ACC112 (cell line): ENCODE measurements around the gene RAB31.

Source experiments
- H2AFZ ChIP-seq: fragments of 200-600 bp; sonication (generic); one replicate; pipeline ENCODE4 v1.6.0; 2017; ENCODE audit warnings: antibody characterized with exemption, low read length; ENCODE audit not compliant: unreplicated experiment
- H3K27ac ChIP-seq: fragments of 200-600 bp; sonication (generic); 2 replicates; pipeline ENCODE4 v1.5.1; 2014; ENCODE audit warnings: low read depth, mild to moderate bottlenecking, antibody characterized with exemption, low read length, moderate library complexity
- H3K27me3 ChIP-seq: fragments of 200-600 bp; sonication (generic); 2 replicates; pipeline ENCODE4 v1.6.1; 2014; ENCODE audit warnings: mild to moderate bottlenecking, antibody characterized with exemption, low read length, moderate library complexity, mixed read lengths; ENCODE audit not compliant: insufficient read depth
- H3K36me3 ChIP-seq: fragments of 200-600 bp; sonication (generic); 2 replicates; pipeline ENCODE4 v1.6.1; 2016; ENCODE audit warnings: mild to moderate bottlenecking, antibody characterized with exemption, low read length, moderate library complexity, mixed read lengths; ENCODE audit not compliant: insufficient read depth
- H3K4me1 ChIP-seq: fragments of 200-600 bp; sonication (generic); one replicate; pipeline ENCODE4 v1.6.1; 2016; ENCODE audit warnings: low read length, mixed read lengths; ENCODE audit not compliant: insufficient read depth, unreplicated experiment, control insufficient read depth
- H3K4me3 ChIP-seq: fragments of 200-600 bp; sonication (generic); 2 replicates; pipeline ENCODE4 v1.5.1; 2014; ENCODE audit warnings: mild to moderate bottlenecking, low read depth, low read length
- H3K79me2 ChIP-seq: fragments of 200-600 bp; sonication (generic); one replicate; pipeline ENCODE4 v1.6.0; 2016; ENCODE audit warnings: low read length; ENCODE audit not compliant: control insufficient read depth, unreplicated experiment, insufficient read depth

Gene RAB31

DNA sequence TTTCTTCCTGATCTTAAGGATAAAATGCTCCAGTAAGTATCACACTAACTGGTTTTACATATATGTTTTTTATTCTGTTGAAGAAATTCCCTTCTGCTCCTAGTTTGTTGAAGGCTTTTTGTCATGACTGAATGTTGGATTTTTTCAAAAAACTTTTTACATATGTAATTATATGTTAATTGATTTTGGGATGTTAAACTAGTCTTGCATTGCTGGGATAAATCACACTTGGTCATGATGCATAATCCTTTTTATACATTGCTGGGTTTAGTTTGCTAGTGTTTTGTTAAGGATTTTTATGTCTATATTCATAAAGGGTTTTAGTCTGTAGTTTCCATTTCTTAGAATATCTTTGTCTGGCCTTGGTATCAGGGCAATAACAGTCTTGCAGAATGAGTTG, 112.0 kb downstream of the RAB31 start:
- H3K27ac ChIP-seq = no peak overlapping the region
- H3K36me3 ChIP-seq = peaks cover 36% of the 10 kb centered on the region
- peaks cover 16% of the 10 kb centered on the region for H3K4me1 ChIP-seq
- peaks cover 7% of the 10 kb centered on the region for H3K79me2 ChIP-seq
- no peak overlapping the region for H2AFZ ChIP-seq
- no peak overlapping the region for H3K4me3 ChIP-seq
- H3K27me3 ChIP-seq = no peaks in the 10 kb centered on the region

- no peak overlapping the region for H2AFZ ChIP-seq
- H3K27me3 ChIP-seq = no peaks in the 10 kb centered on the region
- H3K27ac ChIP-seq = no peak overlapping the region
- H3K4me1 ChIP-seq = peaks cover 22% of the 10 kb centered on the region
- peaks cover 7% of the 10 kb centered on the region for H3K79me2 ChIP-seq
- peaks cover 36% of the 10 kb centered on the region for H3K36me3 ChIP-seq
- H3K4me3 ChIP-seq = no peak overlapping the region
Measured at GRCh38 chr18:9820719-9821118, 112.6 kb downstream of the RAB31 start.

GRCh38 chr18:9822587-9823185, 114.6 kb downstream of the RAB31 start:
- Histone ChIP-seq H3K27ac (no peak overlapping the region), H2AFZ (no peak overlapping the region), H3K27me3 (no peaks in the 10 kb centered on the region), H3K79me2 (peaks cover 7% of the 10 kb centered on the region), H3K36me3 (peaks cover 18% of the 10 kb centered on the region), H3K4me3 (no peak overlapping the region), H3K4me1 (peaks cover 39% of the 10 kb centered on the region)

DNA sequence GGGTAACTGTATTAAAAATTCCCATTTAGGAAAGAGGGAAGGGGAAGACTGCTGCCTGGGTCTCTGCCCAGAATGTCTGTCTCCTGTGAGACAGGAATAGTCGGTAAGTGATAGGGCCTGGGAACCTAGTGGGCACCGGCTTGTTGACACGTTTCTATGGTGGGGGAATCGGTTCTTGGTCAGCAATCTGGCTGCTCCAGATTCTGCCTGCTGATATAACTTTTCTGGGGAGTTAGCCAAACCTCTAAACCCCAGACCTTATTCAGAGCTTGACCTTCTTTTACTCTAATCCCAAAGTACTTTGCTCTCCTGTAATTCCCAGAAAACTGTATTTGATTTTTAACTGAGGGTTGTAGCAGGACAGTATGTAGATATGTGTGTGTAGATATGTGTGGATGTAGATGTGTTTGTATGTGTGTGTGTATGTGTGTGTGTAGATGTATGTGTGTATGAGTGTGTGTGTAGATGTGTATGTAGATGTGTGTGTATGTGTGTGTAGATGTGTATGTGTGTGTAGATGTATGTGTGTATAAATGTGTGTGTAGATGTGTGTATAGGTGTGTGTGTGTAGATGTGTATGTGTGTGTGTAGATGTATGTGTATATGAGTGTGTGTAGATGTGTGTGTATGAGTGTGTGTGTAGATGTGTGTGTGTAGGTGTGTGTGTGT, 115.8 kb downstream of the RAB31 start:
- H3K4me3 ChIP-seq = no peak overlapping the region
- H3K27ac ChIP-seq = peak overlapping the region; percentile 95
- peaks cover 6% of the 10 kb centered on the region for H3K36me3 ChIP-seq
- H3K79me2 ChIP-seq = peaks cover 7% of the 10 kb centered on the region
- no peak overlapping the region for H2AFZ ChIP-seq
- H3K4me1 ChIP-seq = peaks cover 49% of the 10 kb centered on the region
- H3K27me3 ChIP-seq = no peaks in the 10 kb centered on the region

DNA sequence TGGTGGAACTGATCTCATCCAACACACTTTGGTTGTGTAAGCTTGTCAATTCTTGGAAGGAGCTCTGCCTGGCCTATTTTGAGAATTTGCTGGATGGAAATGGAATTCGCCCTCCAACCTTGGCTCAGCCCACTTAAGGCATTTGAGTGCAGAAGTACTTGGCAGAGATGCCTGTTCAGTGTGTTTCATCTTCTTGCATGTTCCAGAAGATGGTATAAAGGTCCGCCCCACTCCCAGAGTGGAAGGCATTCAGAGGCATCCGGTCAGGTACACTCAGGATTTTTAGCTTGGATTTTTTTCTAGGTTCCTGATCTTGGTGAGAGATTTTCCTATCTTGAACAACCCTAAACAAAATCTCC, 116.4 kb downstream of the RAB31 start:
- H3K4me3 ChIP-seq = no peak overlapping the region
- peaks cover 53% of the 10 kb centered on the region for H3K4me1 ChIP-seq
- 0 out of 2 replicates have a peak, but pooled peaks cover 3% of the 10 kb centered on the region for H3K36me3 ChIP-seq
- H3K27ac ChIP-seq = peak overlapping the region; percentile 95
- H3K79me2 ChIP-seq = peaks cover 10% of the 10 kb centered on the region
- H3K27me3 ChIP-seq = no peaks in the 10 kb centered on the region
- H2AFZ ChIP-seq = no peak overlapping the region

GRCh38 chr18:9824952-9825371, 116.9 kb downstream of the RAB31 start:
- H3K4me3 ChIP-seq = peak overlapping the region; percentile 1; the same call in 1 of the 2 replicates
- H2AFZ ChIP-seq = no peak overlapping the region
- peaks cover 53% of the 10 kb centered on the region for H3K4me1 ChIP-seq
- peaks cover 10% of the 10 kb centered on the region for H3K79me2 ChIP-seq
- H3K27ac ChIP-seq = peak overlapping the region; percentile 95
- no peaks in the 10 kb centered on the region for H3K27me3 ChIP-seq
- H3K36me3 ChIP-seq = 0 out of 2 replicates have a peak, but pooled peaks cover 3% of the 10 kb centered on the region

DNA sequence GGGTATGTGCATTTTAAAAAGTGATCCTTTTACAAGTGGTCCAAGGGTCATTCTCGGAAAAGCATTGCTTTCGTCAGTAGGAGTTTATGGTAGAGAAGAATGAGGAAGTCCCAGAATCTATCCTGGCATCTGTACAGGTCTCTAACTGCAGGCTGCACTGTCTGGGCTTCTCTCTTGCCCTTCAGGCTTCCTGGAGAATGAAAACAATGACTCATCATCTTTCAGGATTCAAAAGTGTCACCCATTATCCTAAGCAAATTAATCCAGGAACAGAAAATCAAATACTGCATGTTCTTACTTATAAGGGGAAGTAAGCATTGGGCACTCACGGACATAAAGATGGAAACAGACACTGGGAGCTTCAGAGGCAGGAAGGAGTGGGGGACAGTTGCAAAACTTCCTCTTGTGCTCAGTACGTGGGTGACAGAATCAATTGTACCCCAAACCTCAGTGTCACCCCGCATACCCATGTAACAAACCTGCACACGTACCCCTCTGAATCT, 117.5 kb downstream of the RAB31 start:
- H3K36me3 ChIP-seq = no peaks in the 10 kb centered on the region
- no peaks in the 10 kb centered on the region for H3K27me3 ChIP-seq
- no peak overlapping the region for H2AFZ ChIP-seq
- H3K27ac ChIP-seq = peak overlapping the region; percentile 95
- peaks cover 10% of the 10 kb centered on the region for H3K79me2 ChIP-seq
- H3K4me1 ChIP-seq = peaks cover 53% of the 10 kb centered on the region
- no peak overlapping the region for H3K4me3 ChIP-seq

- Histone ChIP-seq H3K4me1 (peaks cover 53% of the 10 kb centered on the region), H2AFZ (no peak overlapping the region), H3K4me3 (no peak overlapping the region), H3K27me3 (no peaks in the 10 kb centered on the region), H3K79me2 (peaks cover 10% of the 10 kb centered on the region), H3K27ac (peak overlapping the region; percentile 95), H3K36me3 (no peaks in the 10 kb centered on the region)
Measured at GRCh38 chr18:9826685-9827084, 118.6 kb downstream of the RAB31 start.

DNA sequence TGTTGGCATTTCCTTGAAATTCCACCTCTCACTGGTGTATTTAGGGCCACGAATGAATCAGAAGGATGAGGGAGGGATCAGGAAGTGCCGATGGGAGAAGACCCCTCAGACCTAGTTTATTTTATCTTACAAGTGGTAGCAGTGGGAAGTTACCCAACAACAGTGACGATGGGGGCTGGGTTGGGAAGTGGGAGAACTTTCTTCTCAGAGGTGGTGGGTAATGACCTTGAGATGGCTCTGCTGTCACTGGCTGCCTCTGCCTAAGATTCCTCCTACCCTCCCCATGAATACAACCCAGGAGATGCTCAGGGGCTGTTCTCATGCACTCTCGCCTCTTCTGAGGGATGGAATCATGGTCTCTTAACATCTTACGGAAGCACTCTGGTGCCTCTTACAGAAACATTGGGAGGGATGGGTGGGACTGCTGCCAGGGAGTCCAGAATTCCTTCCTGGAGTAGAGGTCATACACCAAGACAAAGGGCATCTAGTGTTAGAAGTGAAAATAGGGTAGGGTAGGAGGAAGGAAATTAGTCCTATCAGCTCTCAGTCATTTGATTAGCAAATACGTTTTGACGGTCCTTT, 119.2 kb downstream of the RAB31 start:
- peak overlapping the region; percentile 0 for H2AFZ ChIP-seq
- H3K27me3 ChIP-seq = no peaks in the 10 kb centered on the region
- 0 out of 2 replicates have a peak, but pooled peaks cover 2% of the 10 kb centered on the region for H3K36me3 ChIP-seq
- peaks cover 10% of the 10 kb centered on the region for H3K79me2 ChIP-seq
- peak overlapping the region; percentile 95 for H3K27ac ChIP-seq
- no peak overlapping the region; the same call in 1 of the 2 replicates for H3K4me3 ChIP-seq
- H3K4me1 ChIP-seq = peaks cover 53% of the 10 kb centered on the region

GRCh38 chr18:9827793-9828505, 119.8 kb downstream of the RAB31 start:
- Histone ChIP-seq H2AFZ (peak overlapping the region; percentile 0), H3K4me1 (peaks cover 53% of the 10 kb centered on the region), H3K36me3 (0 out of 2 replicates have a peak, but pooled peaks cover 4% of the 10 kb centered on the region), H3K27ac (peak overlapping the region; percentile 95), H3K4me3 (peak overlapping the region; percentile 54; the same call in 1 of the 2 replicates), H3K27me3 (no peaks in the 10 kb centered on the region), H3K79me2 (peaks cover 9% of the 10 kb centered on the region)
